HEK293T (cell line): ENCODE measurements around the gene BSCL2.

Experiments used
- ARNT ChIP-seq: fragments of 450-650 bp; IDR thresholded peaks from 2 replicates; pipeline ENCODE4 v1.6.1; 2017; ENCODE audit warnings: mild to moderate bottlenecking
- FOXM1 ChIP-seq: fragments of 450-650 bp; IDR thresholded peaks from 2 replicates; pipeline ENCODE4 v1.6.1; 2017; ENCODE audit warnings: mild to moderate bottlenecking, borderline replicate concordance
- L3MBTL2 ChIP-seq: fragments of 450-650 bp; conservative IDR thresholded peaks from 2 replicates; pipeline ENCODE4 v1.6.1; 2016; ENCODE audit warnings: mild to moderate bottlenecking
- SP1 ChIP-seq: fragments of 450-650 bp; IDR thresholded peaks from 2 replicates; pipeline ENCODE4 v1.6.1; 2017

DNA sequence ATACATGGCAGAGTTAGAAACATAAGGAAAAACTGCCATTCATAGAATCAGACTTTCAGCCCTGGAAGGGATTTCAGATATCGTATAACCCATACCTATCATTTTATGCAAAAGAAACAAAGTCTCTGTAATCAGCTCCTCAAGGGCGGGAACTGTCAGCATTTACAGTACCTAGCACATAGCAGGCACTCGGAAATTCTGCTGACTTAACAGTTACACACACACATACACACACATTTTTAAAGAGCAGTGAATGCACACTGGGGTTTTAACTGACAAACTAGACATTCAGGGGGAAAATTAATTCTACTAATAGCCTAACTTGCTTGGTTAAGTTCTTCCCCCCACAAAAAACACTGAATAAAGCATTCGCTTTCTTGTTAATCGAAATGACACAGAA, 9.0 kb upstream of the BSCL2 start:
- TF ChIP-seq ARNT (no peak), SP1 (no peak), FOXM1 (no peak), L3MBTL2 (no peak)
